Transverse colon (tissue), 4 donors: Measurements from ENCODE around the gene DNHD1. TPM values are rescaled to one million over a fixed set of nuclear protein-coding genes. Genes with fewer than 3 reads are reported as not detected.

ENCODE experiments used
- DNase-seq: peaks from one replicate; pipeline ENCODE4 v3.0.0-alpha.2; 2019
- H3K27ac ChIP-seq, 4 donors: fragments of 200-600 bp; sonication (generic); 2 replicates each; pipeline ENCODE4 v1.5.1; 2016 to 2018; ENCODE audit warnings: inconsistent platforms in 4 of 4
- H3K27me3 ChIP-seq: fragments of 200-600 bp; sonication (generic); 2 replicates; pipeline ENCODE4 v1.5.1; 2017; ENCODE audit warnings: inconsistent platforms
- H3K36me3 ChIP-seq, 4 donors: fragments of 200-600 bp; sonication (generic); 2 replicates each; pipeline ENCODE4 v1.5.1; 2017 to 2019; ENCODE audit warnings: inconsistent platforms in 4 of 4
- H3K4me1 ChIP-seq, 4 donors: fragments of 200-600 bp; sonication (generic); 2 replicates each; pipeline ENCODE4 v1.5.1; 2017 to 2020; ENCODE audit warnings: inconsistent platforms in 4 of 4
- H3K4me3 ChIP-seq, 4 donors: fragments of 200-600 bp; sonication (generic); 1 replicate in 1 of 4; 2 replicates in 3 of 4; pipeline versions ENCODE4 v1.5.1 to v1.6.1; 2017 to 2019; ENCODE audit warnings: inconsistent platforms in 4 of 4
- H3K9me3 ChIP-seq, 2 donors: fragments of 200-600 bp; sonication (generic); 2 replicates each; pipeline ENCODE4 v1.5.1; 2017 to 2019; ENCODE audit warnings: inconsistent platforms in 2 of 2
- CTCF ChIP-seq, 5 experiments: fragments of 200-600 bp in 3 of 5; fragments of 450-650 bp in 2 of 5; sonication (generic) in 3 of 5; IDR thresholded peaks; 1 replicate in 2 of 5; 2 replicates in 3 of 5; pipeline ENCODE4 v1.5.1; 2016 to 2017; ENCODE audit warnings: antibody characterized with exemption in 5 of 5, inconsistent platforms in 3 of 5, mild to moderate bottlenecking in 2 of 5, moderate library complexity in 1 of 5
- EP300 ChIP-seq: sonication (generic); formaldehyde crosslinking; IDR thresholded peaks from one replicate; pipeline ENCODE4 v1.6.1; 2017; ENCODE audit warnings: antibody characterized with exemption, low read depth
- POLR2A ChIP-seq: fragments of 450-650 bp; IDR thresholded peaks from one replicate; pipeline ENCODE4 v1.6.1; 2016; ENCODE audit warnings: antibody characterized with exemption, mild to moderate bottlenecking, moderate library complexity
- POLR2AphosphoS5 ChIP-seq, 3 donors: sonication (generic); formaldehyde crosslinking; IDR thresholded peaks; one replicate each; pipeline ENCODE4 v1.6.1; 2016; ENCODE audit warnings: antibody characterized with exemption in 3 of 3
- WGBS, 2 donors: methylation state at CpG; one replicate each; pipeline ENCODE4 v1.1.5; 2018; ENCODE audit warnings: low coverage in 1 of 2; 5-methylcytosine and 5-hydroxymethylcytosine counted together
- in situ Hi-C, 4 donors: fragments of 200-750 bp; cut with MboI; loops; one replicate each; pipeline versions ENCODE4 v1.15.0 to v1.15.1; 2017; ENCODE audit warnings: low sequenced_read_pairs in 3 of 4, low pct_ligation_motif_present in 1 of 4, low pct_unique_long_range_greater_than_20kb in 1 of 4
- intact Hi-C: fragments of 100-400 bp; cut with DNase I; formaldehyde crosslinking; loops from one replicate; pipeline ENCODE4 v1.15.1; 2023; ENCODE audit warnings: low total_unique reads
- total RNA-seq, 4 donors: library from RNA; depleted of rRNA; stranded (reverse); fragments of >200 nt; gene quantifications; one replicate each; pipeline ENCODE4 v1.1.0, GENCODE V29; 2016

DNHD1 gene
- total RNA-seq, 4 donors from 2014 or later = 19.3 to 57.5 (median 34.0) TPM

- Histone ChIP-seq H3K27me3 (no peaks in the 10 kb centered on the region), H3K4me3 (no peak overlapping the region), H3K27ac (no peak overlapping the region), H3K4me1 (no peaks in the 10 kb centered on the region), H3K9me3 (no peaks in the 10 kb centered on the region), H3K36me3 (no peaks in the 10 kb centered on the region)
- 98% methylated on average over 13 of the region's 14 CpGs; no CpG with 5 or more reads in 1 of the 2 donors for WGBS, 2 donors
- in situ Hi-C loops = no loop called here
- no peak for TF ChIP-seq EP300
- TF ChIP-seq CTCF (IDR thresholded peaks at IDR 0.05) = no peak
- no peak for TF ChIP-seq POLR2A
- TF ChIP-seq POLR2AphosphoS5 (IDR thresholded peaks at IDR 0.05) = no peak
- no peak for DNase-seq
- intact Hi-C loops = no loop called here
Observed at GRCh38 chr11:6545917-6546605, 49.0 kb downstream of the DNHD1 start.

- 99% methylated on average over 8 of the region's 8 CpGs; no CpG with 5 or more reads in 1 of the 2 donors for WGBS, 2 donors
- Histone ChIP-seq H3K27me3 (no peaks in the 10 kb centered on the region), H3K4me1 (no peaks in the 10 kb centered on the region), H3K9me3 (no peaks in the 10 kb centered on the region), H3K36me3 (no peaks in the 10 kb centered on the region), H3K27ac (no peak overlapping the region), H3K4me3 (no peak overlapping the region)
- in situ Hi-C loops (no loop called here), intact Hi-C loops (no loop called here)
- TF ChIP-seq POLR2AphosphoS5 (IDR thresholded peaks at IDR 0.05) = no peak
- TF ChIP-seq EP300 = no peak
- no peak for TF ChIP-seq POLR2A
- TF ChIP-seq CTCF (IDR thresholded peaks at IDR 0.05) = no peak
- DNase-seq = no peak
Observed at GRCh38 chr11:6546735-6547134, 49.7 kb downstream of the DNHD1 start.

GRCh38 chr11:6547177-6547576 lies 50.1 kb downstream of the DNHD1 start:
- no peaks in the 10 kb centered on the region for H3K27me3 ChIP-seq
- no peaks in the 10 kb centered on the region for H3K4me1 ChIP-seq
- H3K9me3 ChIP-seq = no peaks in the 10 kb centered on the region
- DNase-seq = no peak
- no peak overlapping the region for H3K27ac ChIP-seq
- H3K36me3 ChIP-seq = no peaks in the 10 kb centered on the region
- 98% methylated on average over 6 of the region's 6 CpGs; no CpG with 5 or more reads in 1 of the 2 donors for WGBS, 2 donors
- in situ Hi-C loops (no loop called here), intact Hi-C loops (no loop called here)
- TF ChIP-seq POLR2AphosphoS5 (IDR thresholded peaks at IDR 0.05) (no peak), POLR2A (no peak), CTCF (IDR thresholded peaks at IDR 0.05) (no peak), EP300 (no peak)
- no peak overlapping the region for H3K4me3 ChIP-seq

- DNase-seq = no peak
- H3K27ac ChIP-seq = no peak overlapping the region
- H3K4me3 ChIP-seq = no peak overlapping the region
- no peaks in the 10 kb centered on the region for H3K36me3 ChIP-seq
- 100% methylated on average over 2 of the region's 2 CpGs; no CpG with 5 or more reads in 1 of the 2 donors for WGBS, 2 donors
- in situ Hi-C loops = no loop called here
- no peaks in the 10 kb centered on the region for H3K9me3 ChIP-seq
- H3K4me1 ChIP-seq = no peaks in the 10 kb centered on the region
- no peak for TF ChIP-seq POLR2A
- TF ChIP-seq EP300 = no peak
- TF ChIP-seq CTCF (IDR thresholded peaks at IDR 0.05) = no peak
- no peak for TF ChIP-seq POLR2AphosphoS5 (IDR thresholded peaks at IDR 0.05)
- H3K27me3 ChIP-seq = no peaks in the 10 kb centered on the region
- intact Hi-C loops = no loop called here
Observed at GRCh38 chr11:6548121-6548520, 51.0 kb downstream of the DNHD1 start.
